Muscle of back (tissue), 11 donors: ENCODE measurements around the gene ARL4D. TPM values are rescaled to one million over a fixed set of nuclear protein-coding genes. Genes with fewer than 3 reads are reported as not detected.
A peak's percentile ranks its signal among the peaks of the same experiment; 100 is the strongest.
"Not testable (repeated sequence)": the region's sequence is repeated elsewhere in the genome, so short reads cannot be mapped to it uniquely, and the experiment has no call there.

ENCODE experiments used
- DNase-seq, 3 donors: peaks; one replicate each; pipeline versions ENCODE4 v3.0.0 to v3.0.0-alpha.2; 2013
- polyA plus RNA-seq, 10 donors: library from polyadenylated mRNA; unstranded; fragments of 120-200 nt; gene quantifications; one replicate each; pipeline ENCODE4 v1.2.1, GENCODE V29; 2013; ENCODE audit not compliant: insufficient read length in 10 of 10

The ARL4D gene
- polyA plus RNA-seq, 10 donors, result 5.5 to 14.5 (median 11.3) TPM

GRCh38 chr17:43419375-43419882 is 20.6 kb downstream of the ARL4D start:
- DNase-seq, result not testable (repeated sequence)

- DNase-seq, result no peak
These were observed 25.1 kb downstream of the ARL4D start for GRCh38 chr17:43423777-43424455.

- no peak for DNase-seq
These were observed 28.7 kb downstream of the ARL4D start for GRCh38 chr17:43427362-43428043.

GRCh38 chr17:43428524-43428923 is 29.7 kb downstream of the ARL4D start:
- no peak for DNase-seq

GRCh38 chr17:43430936-43431713 is 32.3 kb downstream of the ARL4D start:
- DNase-seq, result no peak

- peak; percentile 59 to 91 (median 81) for DNase-seq
These were observed 33.1 kb downstream of the ARL4D start for GRCh38 chr17:43431714-43432523.

- DNase-seq, result no peak
These were observed 36.1 kb downstream of the ARL4D start for GRCh38 chr17:43434902-43435319.

GRCh38 chr17:43437756-43438155 is 39.0 kb downstream of the ARL4D start:
- no peak for DNase-seq

GRCh38 chr17:43438626-43439025 is 39.8 kb downstream of the ARL4D start:
- no peak for DNase-seq

GRCh38 chr17:43439041-43439440 is 40.2 kb downstream of the ARL4D start:
- no peak for DNase-seq

- DNase-seq, result no peak
These were observed 43.9 kb downstream of the ARL4D start for GRCh38 chr17:43442711-43443110.

GRCh38 chr17:43443381-43443780 is 44.6 kb downstream of the ARL4D start:
- DNase-seq, result no peak

- DNase-seq, result no peak
These were observed 45.6 kb downstream of the ARL4D start for GRCh38 chr17:43444223-43445008.

GRCh38 chr17:43445009-43445589 is 46.3 kb downstream of the ARL4D start:
- no peak for DNase-seq

GRCh38 chr17:43446773-43447172 is 48.0 kb downstream of the ARL4D start:
- no peak for DNase-seq

- no peak for DNase-seq
These were observed 50.1 kb downstream of the ARL4D start for GRCh38 chr17:43448720-43449469.

- no peak for DNase-seq
These were observed 50.9 kb downstream of the ARL4D start for GRCh38 chr17:43449470-43450248.
